Urothelium cell line (cell line): ENCODE data around the gene NFS1.

ENCODE experiments used
- DNase-seq: peaks from one replicate; pipeline ENCODE4 v3.0.0; 2011; ENCODE audit warnings: low spot score, mixed read lengths
- FAIRE-seq: peaks from 2 replicates; lab custom pipeline; 2011; peaks lifted over from hg19 to GRCh38; lab: Jason Lieb, UNC

The NFS1 gene

DNA sequence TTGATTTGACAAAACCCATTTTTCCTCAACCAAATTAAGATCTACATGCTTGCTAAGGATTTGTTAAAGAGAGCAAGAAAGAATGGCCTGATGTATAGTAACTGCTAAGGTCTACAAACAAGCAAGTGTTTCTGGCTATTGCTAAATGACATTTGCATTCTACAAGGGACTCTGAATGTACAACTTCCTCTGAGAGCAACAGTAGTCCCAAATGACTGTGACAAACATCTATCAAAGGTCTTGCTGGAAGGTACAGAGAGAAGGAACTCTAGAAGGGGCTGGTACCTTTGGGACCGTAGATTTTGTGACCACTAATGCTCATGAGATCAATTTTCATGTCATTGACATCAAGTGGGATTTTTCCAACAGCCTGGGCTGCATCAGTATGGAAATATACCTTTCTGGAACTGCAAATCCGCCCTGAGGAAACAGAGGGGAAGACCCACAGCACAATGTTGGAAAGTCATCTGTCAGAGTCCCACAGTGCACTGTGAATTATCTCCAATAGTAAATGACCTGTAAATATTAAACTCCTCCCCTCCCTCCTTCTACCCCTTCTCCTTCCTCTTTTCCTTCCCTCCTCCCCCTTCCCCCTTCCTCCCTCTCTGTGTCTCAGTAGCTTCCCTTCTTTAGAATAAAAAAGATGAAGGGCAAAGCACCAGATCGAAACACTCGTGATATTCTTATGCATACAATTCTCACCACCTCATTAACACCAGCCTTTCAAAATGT lies 18.5 kb downstream of the NFS1 start:
- FAIRE-seq: no peak

DNA sequence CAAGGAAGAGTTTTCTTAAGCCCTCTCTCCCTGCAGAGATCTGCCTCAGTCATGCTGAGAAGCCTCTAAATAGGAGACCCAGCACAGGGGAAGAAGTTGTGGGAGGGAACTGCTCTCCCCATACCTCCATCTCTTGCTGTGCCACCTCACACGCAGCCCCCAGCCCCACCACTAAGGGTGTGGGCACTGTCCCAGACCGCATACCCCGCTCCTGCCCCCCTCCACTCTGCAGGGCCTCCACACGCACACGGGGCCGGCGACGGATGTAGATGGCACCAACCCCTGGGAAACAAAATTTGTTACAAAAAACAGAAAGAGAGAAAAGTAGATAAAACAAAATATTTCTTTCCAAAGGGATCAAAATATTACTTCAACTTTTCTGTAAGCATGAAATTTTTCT lies 24.2 kb downstream of the NFS1 start:
- no peak for FAIRE-seq

More for the DNA sequence above, 18.5 kb downstream of the NFS1 start:
- DNase-seq: no peak

DNA sequence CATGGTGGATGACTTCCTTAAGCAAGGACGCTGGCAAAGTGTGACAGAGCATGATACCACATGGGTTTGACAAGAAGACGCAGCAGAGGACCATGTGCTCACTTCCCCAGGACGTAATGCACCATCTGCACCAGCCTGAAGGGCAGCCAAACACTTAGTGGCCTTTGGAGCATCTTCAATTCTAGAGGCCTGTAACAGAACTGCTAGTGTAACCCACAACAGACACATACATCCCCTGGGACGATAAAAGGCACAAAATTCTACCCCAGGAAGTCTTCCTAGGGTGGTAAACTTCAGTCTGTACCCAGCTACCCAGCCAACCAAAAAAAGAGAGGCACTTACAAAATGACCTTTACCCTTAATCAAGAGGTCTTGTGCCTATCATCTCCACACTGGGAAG lies 25.3 kb downstream of the NFS1 start:
- DNase-seq (no peak), FAIRE-seq (no peak)

More for the DNA sequence above, 24.2 kb downstream of the NFS1 start:
- DNase-seq: no peak

DNA sequence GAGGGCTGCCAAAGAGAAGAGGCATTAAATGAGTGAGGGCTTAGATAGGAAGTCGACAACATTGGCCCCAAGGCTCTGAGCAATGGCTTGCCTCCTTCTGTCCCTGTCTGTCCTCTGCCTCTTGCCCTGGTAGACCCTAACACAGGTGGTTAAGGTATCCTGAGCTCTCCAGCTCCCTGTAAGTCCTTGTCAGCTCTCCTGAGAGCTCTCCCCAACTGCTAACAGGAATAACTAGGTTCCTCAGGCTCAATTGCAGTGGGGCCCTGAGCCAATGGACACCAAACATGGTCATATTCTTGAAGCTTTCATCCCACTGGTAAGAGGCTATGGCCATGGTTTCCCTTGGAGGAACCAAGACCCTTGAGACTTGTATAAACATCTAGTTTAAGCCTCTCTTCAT lies 29.5 kb downstream of the NFS1 start:
- no peak for FAIRE-seq

DNA sequence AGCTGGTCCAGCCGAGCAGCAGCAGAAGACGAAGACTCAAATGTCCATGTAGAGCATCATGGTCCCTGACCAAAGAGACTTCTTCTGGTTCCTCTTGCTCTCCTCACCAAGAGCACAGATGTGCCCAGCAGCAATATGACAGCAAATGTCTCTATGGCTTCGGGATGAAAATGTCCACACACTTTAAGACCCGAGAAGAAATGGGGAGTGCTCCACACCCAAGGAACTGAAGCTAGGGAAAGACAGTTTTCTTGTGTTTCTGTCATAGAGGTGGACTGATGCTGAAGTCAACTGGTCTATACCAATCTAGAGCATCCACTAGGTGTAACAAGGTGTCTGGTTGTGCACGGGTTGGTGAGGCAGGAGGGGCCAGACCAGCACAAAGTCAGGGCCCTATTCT lies 29.9 kb downstream of the NFS1 start:
- FAIRE-seq (no peak), DNase-seq (no peak)

More for the DNA sequence above, 29.5 kb downstream of the NFS1 start:
- no peak for DNase-seq

DNA sequence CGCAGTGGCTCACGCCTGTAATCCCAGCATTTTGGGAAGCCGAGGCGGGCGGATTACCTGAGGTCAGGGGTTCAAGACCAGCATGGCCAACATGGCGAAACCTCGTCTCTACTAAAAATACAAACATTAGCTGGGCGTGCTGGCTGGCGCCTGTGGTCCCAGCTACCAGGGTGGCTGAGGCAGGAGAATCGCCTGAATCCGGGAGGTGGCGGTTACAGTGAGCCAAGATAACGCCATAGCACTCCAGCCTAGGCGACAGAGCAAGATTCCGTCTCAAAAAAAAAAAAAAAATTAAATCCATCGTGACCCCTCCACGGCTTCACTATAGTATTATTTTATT lies 33.2 kb downstream of the NFS1 start:
- FAIRE-seq: no peak
- no peak for DNase-seq

DNA sequence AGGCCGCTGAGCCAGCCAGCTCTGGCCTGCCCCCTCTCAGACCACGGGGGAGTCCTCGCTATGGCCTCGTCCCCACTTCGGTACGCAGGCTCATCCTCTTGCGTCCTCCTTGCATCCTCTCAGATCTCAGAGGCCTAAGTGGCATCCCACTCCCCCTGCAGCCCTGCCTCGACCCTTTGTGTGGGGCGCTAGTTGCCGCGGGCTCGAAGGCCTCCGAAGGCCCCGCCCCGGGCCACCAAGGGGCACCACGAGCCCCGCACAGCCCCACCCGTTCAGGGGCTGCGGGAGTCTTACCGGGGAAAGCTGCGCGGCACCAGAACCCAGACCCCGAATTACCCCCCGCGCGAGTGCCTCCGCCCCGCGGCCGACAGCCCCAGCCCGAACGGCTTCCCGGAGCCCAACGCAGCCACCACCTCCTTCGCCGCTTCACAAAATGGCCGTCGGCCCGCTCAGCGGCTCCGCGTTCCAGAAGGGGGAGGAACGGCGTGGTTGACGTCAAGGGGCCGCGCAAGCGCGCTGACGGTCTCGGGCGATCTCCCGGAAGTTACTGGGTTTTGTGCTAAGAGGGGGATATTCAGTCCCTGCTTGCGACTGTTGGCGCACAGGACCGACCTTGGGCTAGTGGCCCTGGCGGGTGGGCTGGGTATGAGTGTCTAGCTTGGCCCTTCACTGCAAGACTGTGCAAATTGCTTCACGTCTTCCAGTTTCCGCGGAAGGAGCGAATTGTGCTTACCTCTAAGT lies 34.5 kb downstream of the NFS1 start, which contains the start of the genes CPNE1 and RBM12:
Gene CPNE1, minus strand, starts transcription at position 435 of the 741 bp plus-strand sequence. CDS start 31,977 bp downstream, outside the sequence.
Gene RBM12, minus strand, starts transcription at position 435 of the 741 bp plus-strand sequence. CDS start 9,578 bp downstream, outside the sequence.
- DNase-seq: peak; percentile 99
- FAIRE-seq: peak; percentile 35

DNA sequence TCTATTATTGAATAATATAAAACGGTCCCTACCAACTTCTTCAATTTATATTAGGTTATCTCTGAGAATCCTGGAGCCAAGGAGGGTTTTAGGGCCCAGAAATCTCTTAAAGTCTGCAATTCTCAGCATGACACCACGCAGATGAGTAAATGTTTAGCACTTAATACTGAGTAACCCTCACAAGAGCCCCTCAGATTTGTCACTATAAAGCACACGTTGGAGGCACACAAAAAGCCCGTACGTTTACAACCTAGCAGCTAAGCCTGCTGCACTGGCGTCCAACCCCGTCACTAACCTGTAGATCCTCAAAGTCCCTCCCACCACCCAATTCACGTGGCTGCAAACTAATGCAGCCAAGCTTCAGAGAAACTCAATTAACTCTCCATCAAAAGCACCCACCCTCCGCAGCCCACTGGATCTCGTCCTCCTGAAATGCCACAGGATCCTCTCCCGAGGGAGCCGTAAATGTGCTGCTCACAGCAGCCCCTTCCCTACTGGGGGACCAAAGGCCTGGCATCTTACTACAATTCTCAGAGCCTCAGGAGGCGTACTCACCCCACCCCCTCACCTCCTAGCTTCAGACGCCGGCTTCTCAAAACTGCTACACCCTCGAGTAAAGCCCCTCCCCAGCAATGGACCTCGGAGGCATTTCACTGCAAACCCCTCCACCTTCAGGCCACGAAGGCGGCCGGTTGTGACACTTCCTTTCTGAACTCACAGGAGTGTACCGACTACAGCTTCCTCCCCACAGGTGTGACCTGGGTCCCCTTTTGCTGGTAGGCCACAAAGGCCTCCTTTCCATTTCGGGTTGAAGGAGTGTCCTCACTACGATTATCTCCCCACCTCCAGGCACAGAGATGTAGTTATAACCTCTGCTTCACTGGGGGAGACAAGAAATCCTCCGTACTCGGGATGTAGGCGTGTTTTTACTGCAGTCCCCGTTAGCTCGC lies 35.4 kb downstream of the NFS1 start:
- FAIRE-seq: no peak
- peak; percentile 31 for DNase-seq

DNA sequence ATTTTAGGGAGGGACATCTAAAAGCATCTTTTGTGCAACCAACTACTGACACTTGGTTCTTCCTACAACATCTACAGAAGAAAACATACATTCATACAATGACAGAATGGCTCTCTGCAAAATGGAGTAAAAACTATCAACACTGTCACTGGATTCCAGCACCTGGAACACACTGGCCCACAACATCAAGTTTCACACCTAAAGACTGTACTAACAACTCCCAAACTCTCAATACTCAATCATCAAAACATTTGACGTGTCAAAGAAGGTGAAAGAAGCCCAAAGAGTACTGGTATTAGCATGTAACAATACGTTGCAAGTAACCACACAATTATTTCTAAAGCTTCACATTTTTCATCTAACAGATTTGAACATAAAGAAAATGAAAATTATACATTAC lies 36.6 kb downstream of the NFS1 start:
- FAIRE-seq: no peak
- no peak for DNase-seq

DNA sequence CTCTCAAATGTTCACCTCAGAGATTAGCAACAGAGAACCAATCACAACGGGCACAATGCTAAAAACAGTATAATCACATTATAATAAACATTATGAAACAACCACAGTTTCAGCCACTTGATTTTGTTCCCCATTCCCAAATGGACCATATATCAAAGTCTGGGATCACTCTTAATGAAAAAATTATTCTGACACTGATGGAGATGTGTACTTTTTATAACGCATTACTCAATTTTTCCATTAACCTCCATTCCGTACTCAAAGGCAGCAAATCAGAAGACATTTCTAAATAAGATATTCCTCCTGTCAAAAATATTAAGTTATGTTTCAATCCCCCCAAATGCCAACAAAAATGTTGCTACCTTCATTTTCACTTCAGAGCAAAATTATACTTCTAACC lies 37.2 kb downstream of the NFS1 start:
- DNase-seq (no peak), FAIRE-seq (no peak)

DNA sequence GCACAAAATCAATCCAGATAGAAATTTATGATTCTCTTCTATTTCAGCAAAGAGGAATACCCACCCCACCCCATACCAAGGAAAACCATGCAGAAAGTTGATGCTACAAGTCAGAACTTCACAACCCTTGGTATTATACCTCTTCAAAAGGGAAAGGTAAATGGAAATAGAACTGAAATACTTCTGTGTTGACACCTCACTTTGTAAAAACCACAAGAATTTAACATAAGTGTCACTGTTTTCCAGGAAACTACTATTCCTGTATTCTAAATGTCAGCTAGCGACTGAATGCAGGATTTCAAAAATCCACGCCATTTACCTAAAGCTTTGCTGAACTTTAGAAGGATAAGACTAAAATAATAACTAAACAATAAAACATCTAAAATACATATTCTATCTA lies 38.1 kb downstream of the NFS1 start:
- FAIRE-seq (no peak), DNase-seq (peak; percentile 14)

DNA sequence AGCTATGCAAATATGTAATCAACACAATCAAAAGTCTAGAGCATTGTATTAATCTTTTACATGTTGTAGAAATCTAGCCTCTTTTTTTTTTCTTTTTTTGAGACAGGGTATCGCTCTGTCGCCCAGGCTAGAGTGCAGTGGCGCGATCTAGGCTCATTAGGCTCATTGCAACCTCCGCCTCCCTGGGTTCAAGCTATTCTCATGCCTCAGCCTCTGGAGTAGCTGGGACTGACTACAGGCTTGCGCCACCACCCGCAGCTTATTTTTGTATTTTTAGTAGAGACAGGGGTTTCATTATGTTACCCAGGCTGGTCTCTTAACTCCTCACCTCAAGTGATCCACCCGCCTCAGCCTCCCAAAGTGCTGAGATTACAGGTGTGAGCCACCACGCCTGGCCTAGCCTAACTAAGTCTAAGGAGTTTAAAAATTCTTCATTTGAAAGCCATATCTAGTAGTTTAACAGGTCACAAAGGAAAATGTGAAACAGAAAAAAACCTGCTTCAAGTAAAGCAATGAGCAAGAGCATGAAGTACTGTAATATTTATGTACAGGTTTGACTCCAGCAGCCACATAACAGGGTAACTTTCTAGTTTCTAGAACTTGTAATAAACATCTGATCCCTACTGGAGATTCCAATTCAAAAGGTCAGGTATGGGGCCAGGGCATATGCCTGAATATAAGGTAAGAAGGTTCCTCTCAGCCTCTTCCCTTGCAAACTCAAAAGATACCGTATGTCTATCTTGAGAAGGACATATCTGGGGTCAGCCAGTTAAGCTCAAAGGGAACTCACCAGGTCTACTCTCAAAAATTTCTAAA lies 38.8 kb downstream of the NFS1 start:
- FAIRE-seq (no peak), DNase-seq (no peak)

DNA sequence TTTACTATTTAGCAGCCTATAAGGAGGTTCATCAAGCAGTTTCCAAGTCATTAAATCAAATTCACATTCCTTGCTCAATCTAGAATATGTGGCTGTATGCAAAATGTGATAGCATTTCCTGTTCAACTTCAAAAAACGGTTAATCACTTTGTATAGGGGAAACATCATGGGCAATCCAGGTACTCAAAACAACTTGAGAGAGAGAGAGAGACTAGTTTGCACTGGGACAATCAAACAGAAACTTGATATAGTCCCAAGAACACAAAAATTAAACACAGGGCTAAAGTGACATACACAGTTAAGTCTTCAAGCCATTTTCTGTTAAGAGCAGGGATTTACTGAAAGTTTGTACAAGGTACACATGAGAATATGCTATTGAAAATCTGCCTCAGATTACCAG lies 41.9 kb downstream of the NFS1 start:
- DNase-seq (no peak), FAIRE-seq (no peak)

DNA sequence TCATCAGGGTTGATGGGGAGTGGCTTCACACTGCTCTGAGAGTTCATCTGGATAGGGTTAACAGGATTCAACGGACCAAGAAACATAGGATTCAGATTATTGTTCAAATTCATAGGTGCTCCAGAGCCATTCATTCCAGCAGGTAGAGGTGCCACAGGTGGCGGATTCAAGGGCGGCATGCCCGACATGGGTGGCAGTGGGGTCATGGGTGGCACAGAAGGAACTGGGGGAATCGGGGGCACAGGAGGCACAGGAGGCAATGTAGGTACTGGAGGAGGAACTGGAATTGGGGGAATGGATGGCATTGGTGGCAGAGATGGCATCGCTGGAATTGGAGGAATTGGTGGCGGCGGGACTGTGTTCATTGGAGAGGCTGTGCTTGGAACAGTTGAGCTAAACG lies 44.7 kb downstream of the NFS1 start:
- DNase-seq (no peak), FAIRE-seq (no peak)

DNA sequence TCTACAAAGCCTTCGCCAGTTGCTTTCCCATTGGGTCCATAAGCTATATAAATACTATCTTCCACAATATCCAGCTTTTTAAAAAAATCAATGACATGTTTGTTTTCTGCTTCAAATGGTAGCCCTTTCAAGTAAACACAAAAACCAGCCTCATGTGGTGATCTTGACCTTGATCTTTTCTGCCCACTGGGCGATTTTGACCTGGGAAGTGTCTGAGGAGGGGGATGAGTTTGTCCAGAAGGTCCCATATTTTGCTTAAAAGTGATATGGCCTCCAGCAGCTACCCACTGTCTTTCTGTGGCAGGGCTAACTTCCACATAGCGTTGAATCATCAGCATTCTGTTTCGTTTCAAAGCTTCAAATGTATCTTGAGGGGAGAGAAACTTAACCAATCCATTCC lies 45.3 kb downstream of the NFS1 start:
- FAIRE-seq (no peak), DNase-seq (no peak)

DNA sequence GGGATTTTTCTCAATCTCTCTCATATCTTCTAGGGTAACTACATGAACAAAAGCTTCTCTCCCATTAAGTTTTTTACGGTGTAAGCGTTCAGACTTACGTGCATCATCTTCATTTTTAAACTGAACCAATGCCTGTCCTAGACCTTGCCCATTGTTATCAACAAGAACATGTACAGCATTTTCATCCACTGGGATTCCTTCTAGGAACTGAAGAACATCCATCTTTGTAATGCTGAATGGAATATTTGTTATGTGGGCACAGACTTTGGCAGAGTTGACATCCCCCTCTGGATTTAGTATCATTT lies 45.8 kb downstream of the NFS1 start:
- DNase-seq (no peak), FAIRE-seq (no peak)

DNA sequence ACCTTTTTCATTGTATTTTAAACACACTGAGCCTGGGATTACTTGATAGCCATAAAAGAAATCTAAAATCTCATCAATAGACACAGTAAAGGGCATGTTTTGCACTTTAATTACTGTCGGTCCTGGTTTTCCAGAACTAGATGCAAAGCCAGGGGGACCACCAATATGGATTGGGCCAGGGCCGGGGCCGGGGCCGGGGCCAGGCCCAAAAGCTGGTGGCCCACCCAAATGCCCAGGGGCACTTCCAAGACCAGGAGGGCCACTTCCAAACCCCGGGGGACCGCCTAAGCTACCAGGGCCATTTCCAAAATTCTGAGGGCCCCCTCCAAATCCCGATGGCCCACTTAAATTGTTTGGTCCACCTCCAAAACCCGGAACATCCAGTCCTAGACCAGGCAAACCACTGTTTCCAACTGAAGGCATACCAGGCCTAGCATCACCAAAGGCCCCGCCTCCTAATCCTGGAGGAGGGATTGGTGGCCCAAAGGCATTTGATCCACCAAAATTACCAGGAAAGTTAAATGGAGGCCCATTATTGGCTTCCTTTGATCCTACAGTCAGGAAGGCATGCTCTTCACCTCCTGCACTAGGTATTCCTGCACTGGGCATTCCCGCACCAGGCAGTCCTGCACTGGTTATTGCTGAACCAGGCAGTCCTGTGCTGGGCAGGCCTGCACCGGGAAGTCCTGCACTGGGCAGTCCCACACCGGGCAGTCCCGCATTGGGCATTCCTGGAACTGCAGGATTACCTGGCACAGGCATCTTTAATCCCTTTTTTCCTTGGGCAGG lies 46.3 kb downstream of the NFS1 start:
- FAIRE-seq (no peak), DNase-seq (no peak)

DNA sequence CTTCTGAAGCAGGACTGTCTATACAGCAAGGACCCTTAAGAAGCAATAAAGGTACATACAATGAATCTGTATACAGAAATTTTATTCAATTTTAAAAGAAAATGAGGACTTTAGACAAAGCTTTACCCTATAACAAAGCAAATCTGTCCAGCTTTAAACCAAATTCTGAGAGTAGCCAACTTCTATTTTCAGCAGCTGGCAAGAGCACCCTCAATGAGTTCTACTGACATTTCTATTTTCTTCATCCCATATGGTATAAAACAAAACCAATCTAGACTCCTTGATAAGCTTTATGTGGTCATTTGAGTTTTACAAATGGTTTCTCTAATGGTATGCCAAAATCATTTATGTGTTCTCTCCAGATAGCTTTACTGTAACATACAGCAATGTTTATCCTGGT lies 47.2 kb downstream of the NFS1 start:
- DNase-seq (no peak), FAIRE-seq (no peak)

DNA sequence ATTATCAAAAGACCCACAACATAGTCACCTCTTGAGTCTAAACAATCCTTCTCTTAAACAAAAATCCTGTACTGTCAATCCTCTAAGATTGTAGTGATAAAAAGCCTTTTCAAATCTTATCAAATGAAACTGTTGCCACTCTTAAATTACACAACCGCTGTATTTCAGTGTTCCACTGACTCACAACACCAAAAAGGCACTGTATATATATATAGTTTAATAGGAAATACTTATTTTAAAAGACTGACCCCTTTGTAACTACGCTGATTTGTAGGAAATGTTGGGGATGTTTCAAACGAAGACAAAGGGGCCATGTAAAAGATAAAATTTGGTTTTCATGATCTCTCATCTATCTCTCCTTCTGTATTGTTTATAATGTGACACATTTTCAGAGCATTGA lies 48.5 kb downstream of the NFS1 start:
- no peak for DNase-seq
- no peak for FAIRE-seq

DNA sequence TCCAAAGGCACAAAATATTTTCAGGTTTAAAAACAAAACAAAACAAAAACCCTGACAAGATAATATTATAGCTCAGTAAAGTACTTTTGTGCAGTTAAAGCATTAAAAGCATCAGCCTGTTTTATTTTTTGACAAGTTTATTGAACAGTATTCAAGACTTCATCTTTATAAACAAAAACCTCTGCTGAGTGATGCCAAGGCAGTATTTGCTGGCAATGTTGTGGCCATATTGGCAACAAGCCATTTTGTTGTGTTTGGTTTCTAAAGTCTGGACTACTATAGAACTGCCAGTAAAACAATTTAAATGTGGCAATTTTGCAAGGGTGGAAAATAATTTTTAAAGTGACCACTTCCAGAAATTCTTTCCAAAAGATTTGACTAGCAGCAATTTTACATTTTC lies 50.3 kb downstream of the NFS1 start:
- no peak for DNase-seq
- FAIRE-seq: no peak
